Measurements from ENCODE around the gene KAT2B.

KAT2B gene

DNA sequence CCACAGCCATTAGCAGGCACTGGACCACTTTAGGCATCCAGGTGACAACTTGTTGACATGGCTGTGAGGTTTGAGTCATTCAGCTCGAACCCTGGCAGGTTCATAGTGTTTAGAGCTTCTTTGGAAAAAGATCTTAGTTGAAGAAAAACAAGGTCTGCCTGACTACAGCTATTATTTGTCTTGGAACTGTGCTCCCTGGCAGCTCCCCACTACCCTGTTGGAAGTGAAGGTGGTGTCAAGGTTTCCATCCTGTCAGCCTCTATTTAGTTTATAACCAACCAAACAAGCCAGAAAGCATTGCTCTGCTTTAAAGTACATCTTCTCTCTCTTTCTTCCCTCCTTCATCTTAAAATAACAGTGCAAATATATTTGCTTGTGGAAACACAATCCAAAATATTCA is 56.8 kb downstream of the KAT2B start:
- no peak for DNase-seq
- Histone ChIP-seq H2AK5ac (ENCODE audit: low read length) (no peak overlapping the region), H3K23ac (ENCODE audit: low read length) (no peak overlapping the region), H3K79me2 (ENCODE audit: control insufficient read depth, insufficient read depth, low read length, poor library complexity) (no peaks in the 10 kb centered on the region), H3K9me3 (ENCODE audit: insufficient read depth, low read depth, low read length) (no peaks in the 10 kb centered on the region), H4K8ac (ENCODE audit: low read depth, low read length) (no peak overlapping the region), H3K79me1 (ENCODE audit: low read length) (no peaks in the 10 kb centered on the region), H4K12ac (ENCODE audit: low read depth, low read length) (no peak overlapping the region), H3K9ac (ENCODE audit: low read length) (no peak overlapping the region), H2BK120ac (ENCODE audit: insufficient read depth, low read length, poor library complexity) (no peak overlapping the region), H2BK5ac (ENCODE audit: low read depth, low read length, poor library complexity) (no peak overlapping the region), H3K18ac (ENCODE audit: low read length) (no peak overlapping the region), H2BK12ac (ENCODE audit: low read length) (no peak overlapping the region), H3K27me3 (ENCODE audit: insufficient read depth, low read length) (no peaks in the 10 kb centered on the region), H3K4ac (ENCODE audit: low read depth, low read length) (no peak overlapping the region), H3K27ac (ENCODE audit: low read depth, low read length) (no peak overlapping the region), H3K4me3 (ENCODE audit: low read depth, low read length) (no peak overlapping the region), H2AFZ (ENCODE audit: insufficient read depth, low read length, poor library complexity) (no peak overlapping the region), H3K36me3 (ENCODE audit: control insufficient read depth in 1 of 2, insufficient read depth in 2 of 2, low read length in 2 of 2) (no peaks in the 10 kb centered on the region), H4K91ac (ENCODE audit: low read depth, low read length) (no peak overlapping the region), H3K14ac (ENCODE audit: low read length) (no peak overlapping the region), H3K4me2 (ENCODE audit: low read length) (no peak overlapping the region), H3K4me1 (ENCODE audit: control insufficient read depth in 1 of 2, insufficient read depth in 2 of 2, low read length in 2 of 2) (no peaks in the 10 kb centered on the region)
- WGBS (ENCODE audit: extremely low coverage, insufficient coverage, insufficient read length) = no CpG with 5 or more reads among the region's 1 CpG

- no CpG with 5 or more reads among the region's 6 CpGs for WGBS (ENCODE audit: extremely low coverage, insufficient coverage, insufficient read length)
- H3K27me3 ChIP-seq (ENCODE audit: insufficient read depth, low read length) = no peaks in the 10 kb centered on the region
Measured at GRCh38 chr3:20099060-20099459, 58.8 kb downstream of the KAT2B start.

GRCh38 chr3:20100151-20100550 is 59.9 kb downstream of the KAT2B start:
- DNase-seq = no peak
- Histone ChIP-seq H3K4me3 (ENCODE audit: low read depth, low read length) (no peak overlapping the region), H2AK5ac (ENCODE audit: low read length) (no peak overlapping the region), H3K9ac (ENCODE audit: low read length) (no peak overlapping the region), H3K4ac (ENCODE audit: low read depth, low read length) (no peak overlapping the region), H4K91ac (ENCODE audit: low read depth, low read length) (no peak overlapping the region), H4K12ac (ENCODE audit: low read depth, low read length) (no peak overlapping the region), H3K27ac (ENCODE audit: low read depth, low read length) (no peak overlapping the region), H2BK12ac (ENCODE audit: low read length) (no peak overlapping the region), H2BK5ac (ENCODE audit: low read depth, low read length, poor library complexity) (no peak overlapping the region), H3K4me1 (ENCODE audit: control insufficient read depth in 1 of 2, insufficient read depth in 2 of 2, low read length in 2 of 2) (no peaks in the 10 kb centered on the region), H2BK120ac (ENCODE audit: insufficient read depth, low read length, poor library complexity) (no peak overlapping the region), H4K8ac (ENCODE audit: low read depth, low read length) (no peak overlapping the region), H3K9me3 (ENCODE audit: insufficient read depth, low read depth, low read length) (no peaks in the 10 kb centered on the region), H3K36me3 (ENCODE audit: control insufficient read depth in 1 of 2, insufficient read depth in 2 of 2, low read length in 2 of 2) (no peaks in the 10 kb centered on the region), H3K27me3 (ENCODE audit: insufficient read depth, low read length) (no peaks in the 10 kb centered on the region), H3K4me2 (ENCODE audit: low read length) (no peak overlapping the region), H2AFZ (ENCODE audit: insufficient read depth, low read length, poor library complexity) (no peak overlapping the region), H3K79me1 (ENCODE audit: low read length) (no peaks in the 10 kb centered on the region), H3K79me2 (ENCODE audit: control insufficient read depth, insufficient read depth, low read length, poor library complexity) (no peaks in the 10 kb centered on the region), H3K14ac (ENCODE audit: low read length) (no peak overlapping the region), H3K23ac (ENCODE audit: low read length) (no peak overlapping the region), H3K18ac (ENCODE audit: low read length) (no peak overlapping the region)
- no CpG with 5 or more reads among the region's 1 CpG for whole genome bisulfite sequencing (ENCODE audit: extremely low coverage, insufficient coverage, insufficient read length)

More at GRCh38 chr3:20099060-20099459, 58.8 kb downstream of the KAT2B start:
- H3K14ac ChIP-seq (ENCODE audit: low read length) = no peak overlapping the region
- H3K4me3 ChIP-seq (ENCODE audit: low read depth, low read length) = no peak overlapping the region
- no peak overlapping the region for H3K18ac ChIP-seq (ENCODE audit: low read length)
- H3K4me2 ChIP-seq (ENCODE audit: low read length) = no peak overlapping the region
- no peak overlapping the region for H2BK120ac ChIP-seq (ENCODE audit: insufficient read depth, low read length, poor library complexity)
- no peak overlapping the region for H2BK5ac ChIP-seq (ENCODE audit: low read depth, low read length, poor library complexity)
- no peaks in the 10 kb centered on the region for H3K79me1 ChIP-seq (ENCODE audit: low read length)
- H2AK5ac ChIP-seq (ENCODE audit: low read length) = no peak overlapping the region
- H4K91ac ChIP-seq (ENCODE audit: low read depth, low read length) = no peak overlapping the region
- no peaks in the 10 kb centered on the region for H3K36me3 ChIP-seq (ENCODE audit: control insufficient read depth in 1 of 2, insufficient read depth in 2 of 2, low read length in 2 of 2)
- H2BK12ac ChIP-seq (ENCODE audit: low read length) = no peak overlapping the region
- no peaks in the 10 kb centered on the region for H3K4me1 ChIP-seq (ENCODE audit: control insufficient read depth in 1 of 2, insufficient read depth in 2 of 2, low read length in 2 of 2)
- no peak for DNase-seq
- H3K27ac ChIP-seq (ENCODE audit: low read depth, low read length) = no peak overlapping the region
- H3K79me2 ChIP-seq (ENCODE audit: control insufficient read depth, insufficient read depth, low read length, poor library complexity) = no peaks in the 10 kb centered on the region
- H4K12ac ChIP-seq (ENCODE audit: low read depth, low read length) = no peak overlapping the region
- no peak overlapping the region for H4K8ac ChIP-seq (ENCODE audit: low read depth, low read length)
- H3K9me3 ChIP-seq (ENCODE audit: insufficient read depth, low read depth, low read length) = no peaks in the 10 kb centered on the region
- H3K4ac ChIP-seq (ENCODE audit: low read depth, low read length) = no peak overlapping the region
- no peak overlapping the region for H2AFZ ChIP-seq (ENCODE audit: insufficient read depth, low read length, poor library complexity)
- H3K23ac ChIP-seq (ENCODE audit: low read length) = no peak overlapping the region
- no peak overlapping the region for H3K9ac ChIP-seq (ENCODE audit: low read length)

GRCh38 chr3:20101041-20101440 is 60.8 kb downstream of the KAT2B start:
- Histone ChIP-seq H2BK12ac (ENCODE audit: low read length) (no peak overlapping the region), H3K14ac (ENCODE audit: low read length) (no peak overlapping the region), H3K4me2 (ENCODE audit: low read length) (no peak overlapping the region), H3K27ac (ENCODE audit: low read depth, low read length) (no peak overlapping the region), H2AFZ (ENCODE audit: insufficient read depth, low read length, poor library complexity) (no peak overlapping the region), H4K12ac (ENCODE audit: low read depth, low read length) (no peak overlapping the region), H3K9me3 (ENCODE audit: insufficient read depth, low read depth, low read length) (no peaks in the 10 kb centered on the region), H2BK120ac (ENCODE audit: insufficient read depth, low read length, poor library complexity) (no peak overlapping the region), H3K4me3 (ENCODE audit: low read depth, low read length) (no peak overlapping the region), H3K9ac (ENCODE audit: low read length) (no peak overlapping the region), H3K18ac (ENCODE audit: low read length) (no peak overlapping the region), H2AK5ac (ENCODE audit: low read length) (no peak overlapping the region), H3K4me1 (ENCODE audit: control insufficient read depth in 1 of 2, insufficient read depth in 2 of 2, low read length in 2 of 2) (no peaks in the 10 kb centered on the region), H3K27me3 (ENCODE audit: insufficient read depth, low read length) (no peaks in the 10 kb centered on the region), H4K91ac (ENCODE audit: low read depth, low read length) (no peak overlapping the region), H3K79me1 (ENCODE audit: low read length) (no peaks in the 10 kb centered on the region), H3K79me2 (ENCODE audit: control insufficient read depth, insufficient read depth, low read length, poor library complexity) (no peaks in the 10 kb centered on the region), H3K23ac (ENCODE audit: low read length) (no peak overlapping the region), H4K8ac (ENCODE audit: low read depth, low read length) (no peak overlapping the region), H3K4ac (ENCODE audit: low read depth, low read length) (no peak overlapping the region), H3K36me3 (ENCODE audit: control insufficient read depth in 1 of 2, insufficient read depth in 2 of 2, low read length in 2 of 2) (no peaks in the 10 kb centered on the region), H2BK5ac (ENCODE audit: low read depth, low read length, poor library complexity) (no peak overlapping the region)
- no peak for DNase-seq
- no CpG with 5 or more reads among the region's 5 CpGs for WGBS (ENCODE audit: extremely low coverage, insufficient coverage, insufficient read length)
